DMS 273 (cell line): ENCODE data around the gene PTPN23.
"Not testable (repeated sequence)": the region's sequence is repeated elsewhere in the genome, so short reads cannot be mapped to it uniquely, and the experiment has no call there.

ENCODE experiments used
- DNase-seq: peaks from one replicate; lab custom pipeline; 2025; ENCODE audit not compliant: unreplicated experiment; lab: John Stamatoyannopoulos, UW

Gene PTPN23

DNA sequence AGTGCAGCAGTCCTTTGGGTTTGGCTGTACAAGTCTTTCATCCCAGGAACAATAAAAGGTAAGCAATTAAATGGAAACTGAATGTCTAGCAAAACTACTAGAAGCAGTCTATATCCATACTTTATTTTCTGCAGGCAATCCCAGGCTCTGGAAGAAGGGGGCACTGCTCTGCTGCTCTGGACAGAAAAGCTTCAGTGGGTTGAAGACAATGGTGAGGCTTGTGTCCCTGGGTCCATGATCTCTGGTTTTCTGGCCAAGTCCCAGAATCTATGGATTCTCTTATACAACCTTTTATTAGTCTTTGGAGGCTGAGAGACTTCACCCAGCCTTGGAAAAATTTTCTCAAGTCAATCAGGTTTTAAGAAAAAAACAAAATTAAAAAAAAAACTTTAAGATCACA, 59.3 kb downstream of the PTPN23 start:
- no peak for DNase-seq

DNA sequence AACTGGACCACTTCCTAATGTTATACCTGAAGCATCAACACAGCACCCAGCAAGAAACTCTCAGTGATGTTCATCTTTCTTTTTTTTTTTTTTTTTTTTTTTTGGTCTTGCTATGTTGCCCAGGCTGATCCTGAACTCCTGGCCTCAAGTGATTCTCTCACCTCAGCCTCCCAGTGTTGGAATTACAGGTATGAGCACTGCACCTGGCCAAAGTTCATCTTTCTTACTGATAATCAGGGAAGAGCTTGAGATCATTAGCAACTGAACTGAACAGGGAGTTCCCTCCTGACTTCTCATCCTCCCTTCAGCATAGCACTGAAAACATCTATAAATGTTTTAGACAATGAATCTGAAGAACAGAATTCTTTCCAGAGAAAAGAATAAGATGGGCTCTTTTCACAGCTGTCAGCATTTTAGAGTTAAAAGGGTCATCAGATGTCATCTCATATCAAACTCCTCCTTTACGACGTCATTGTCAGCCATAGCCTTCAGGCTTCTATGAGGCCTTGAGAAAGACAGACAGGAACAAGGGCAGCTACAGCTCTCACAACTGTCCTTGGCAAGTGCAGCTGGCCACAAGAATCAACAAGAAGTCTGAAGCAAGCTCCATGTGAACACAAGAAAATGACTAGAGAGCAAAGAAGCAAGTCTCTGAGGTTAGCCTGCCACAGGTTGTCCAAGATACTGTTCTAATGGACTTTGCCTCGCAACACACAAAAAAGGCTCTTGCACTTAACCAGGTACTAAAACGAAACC, 61.2 kb downstream of the PTPN23 start:
- no peak for DNase-seq

DNA sequence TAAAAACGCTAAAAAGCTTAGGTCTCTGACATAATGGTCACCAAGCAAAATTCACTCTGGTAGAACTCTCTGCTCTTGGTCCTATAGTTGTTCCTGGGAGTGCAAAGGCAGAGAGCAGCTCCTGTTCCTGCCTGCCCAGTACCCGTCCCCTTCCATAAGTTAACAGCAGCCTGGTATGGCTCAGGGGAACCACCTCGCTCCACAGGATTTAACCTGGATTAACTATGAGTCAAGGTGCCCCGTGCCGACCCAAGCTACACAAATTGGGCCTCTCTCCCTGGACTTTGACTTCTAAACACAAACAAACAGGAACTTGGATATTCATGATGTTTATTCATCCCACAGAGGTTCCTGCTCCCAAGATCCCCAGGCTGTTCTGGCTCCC, 62.8 kb downstream of the PTPN23 start:
- DNase-seq, result no peak

DNA sequence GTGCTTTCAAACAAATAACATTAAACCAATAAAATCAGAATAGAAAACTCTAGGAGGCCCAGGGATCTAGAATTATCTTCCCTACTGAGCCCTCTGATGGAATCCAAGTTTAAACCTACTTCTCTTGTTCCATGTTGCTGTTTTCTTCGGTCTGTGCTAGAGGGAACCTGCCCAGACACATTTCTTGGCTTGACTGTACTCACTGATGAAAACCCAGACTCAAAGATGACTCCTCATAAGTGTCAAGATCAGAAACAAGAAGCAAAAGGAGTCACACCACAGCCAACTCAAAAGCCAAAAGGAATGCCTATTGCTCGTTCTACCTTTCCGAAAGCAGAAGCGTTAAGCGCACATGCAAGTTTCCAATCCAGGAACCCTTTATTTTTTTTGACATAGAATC, 63.3 kb downstream of the PTPN23 start:
- no peak for DNase-seq

DNA sequence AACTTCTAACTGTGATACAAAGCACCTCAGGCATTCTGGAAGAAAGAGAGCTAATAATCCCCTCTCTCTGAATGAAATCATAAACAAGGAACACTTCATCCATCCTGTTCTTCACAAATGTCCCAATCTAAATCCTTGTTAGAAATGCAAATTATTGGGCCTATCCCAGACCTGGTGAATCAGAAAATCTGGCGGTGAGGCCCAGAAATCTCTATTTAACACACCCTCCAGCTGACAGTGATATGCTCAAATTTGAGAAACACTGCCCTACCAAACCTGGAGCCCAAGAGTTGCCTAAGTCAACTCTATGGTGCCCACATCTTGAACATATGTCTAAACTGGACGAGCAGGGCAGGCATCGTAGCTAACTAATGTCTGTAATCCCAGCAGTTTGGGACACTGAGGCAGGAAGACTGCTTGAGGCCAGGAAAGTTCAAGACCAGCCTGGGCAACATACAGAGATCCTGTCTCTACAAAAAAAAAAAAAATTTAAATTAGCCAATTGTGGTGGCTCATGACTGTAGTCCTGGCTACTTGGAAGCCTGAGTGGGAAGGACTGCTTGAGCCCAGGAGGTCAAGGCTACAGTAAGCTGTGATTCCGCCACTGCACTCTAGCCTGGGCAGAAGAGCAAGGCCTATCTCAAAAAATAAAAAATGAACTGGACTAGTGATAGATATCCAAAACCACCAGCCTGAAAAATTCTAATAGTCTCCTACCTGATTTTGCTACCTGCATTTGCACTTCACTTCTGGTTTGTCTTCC, 71.8 kb downstream of the PTPN23 start:
- DNase-seq, result no peak

DNA sequence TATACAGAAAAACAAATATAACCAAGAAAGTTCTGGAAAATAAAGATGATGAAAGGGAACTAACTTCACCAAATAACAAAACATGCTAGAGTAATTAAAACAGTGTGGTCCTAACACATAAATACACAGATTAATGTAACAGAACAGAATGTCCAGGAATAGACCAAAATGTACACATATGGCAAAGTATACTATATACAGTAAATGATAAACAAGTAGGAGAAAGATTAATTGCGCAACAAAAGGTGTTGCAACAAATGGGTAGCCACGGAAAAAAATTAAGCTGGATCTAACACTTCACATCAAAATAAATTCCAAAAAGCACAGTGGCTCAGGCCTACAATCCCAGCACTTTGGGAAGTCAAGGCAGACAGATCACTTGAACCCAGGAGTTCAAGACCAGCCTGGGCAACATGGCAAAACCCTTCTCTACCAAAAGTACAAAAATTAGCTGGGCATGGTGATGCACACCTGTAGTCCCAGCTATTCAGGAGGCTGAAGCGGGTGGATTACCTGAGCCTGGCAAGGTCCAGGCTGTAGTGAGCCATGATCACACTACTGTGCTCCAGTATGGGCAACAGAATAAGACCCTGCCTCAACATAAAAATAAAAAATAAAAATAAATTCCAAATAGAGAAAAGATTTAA, 75.1 kb downstream of the PTPN23 start:
- no peak for DNase-seq

DNA sequence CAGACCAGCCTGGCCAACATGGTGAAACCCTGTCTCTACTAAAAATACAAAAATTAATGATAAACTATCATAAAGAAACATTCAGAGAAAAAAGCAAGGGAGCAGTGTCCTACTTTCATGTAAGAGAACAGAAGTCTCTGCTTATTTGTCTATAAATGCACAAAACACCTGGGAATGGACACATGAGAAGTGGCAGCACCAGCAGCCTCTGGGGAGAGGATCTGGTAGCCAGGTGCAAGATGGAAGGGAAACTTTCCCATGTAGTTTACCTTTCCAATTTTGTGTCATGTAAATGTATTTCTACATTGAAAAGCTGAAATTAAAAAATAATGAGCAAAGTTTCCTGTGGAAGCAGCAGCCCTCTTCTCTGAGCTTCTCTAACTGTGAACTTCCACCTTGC, 76.2 kb downstream of the PTPN23 start:
- DNase-seq, result no peak

DNA sequence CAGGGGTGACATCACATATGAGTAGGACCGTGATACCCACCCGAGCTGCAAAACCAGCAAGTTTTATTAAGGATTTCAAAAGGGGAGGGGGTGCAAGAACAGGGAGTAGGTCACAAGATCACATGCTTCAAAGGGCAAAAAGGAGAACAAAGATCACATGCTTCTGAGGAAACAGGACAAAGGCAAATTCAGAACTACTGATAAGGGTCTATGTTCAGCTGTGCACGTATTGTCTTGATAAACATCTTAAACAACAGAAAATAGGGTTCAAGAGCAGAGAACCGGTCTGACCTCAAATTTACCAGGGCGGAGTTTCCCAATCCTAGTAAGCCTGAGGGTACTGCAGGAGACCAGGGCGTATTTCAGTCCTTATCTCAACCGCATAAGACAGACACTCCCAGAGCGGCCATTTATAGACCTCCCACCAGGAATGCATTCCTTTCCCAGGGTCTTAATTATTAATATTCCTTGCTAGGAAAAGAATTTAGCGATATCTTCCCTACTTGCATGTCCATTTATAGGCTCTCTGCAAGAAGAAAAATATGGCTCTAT, 78.8 kb downstream of the PTPN23 start:
- DNase-seq, result not testable (repeated sequence)
